GM12878 (cell line): ENCODE measurements around the gene SPEG.

ENCODE experiments used
- BACH1 ChIP-seq: fragments of 450-650 bp; IDR thresholded peaks from 2 replicates; pipeline ENCODE4 v1.6.1; 2017; ENCODE audit warnings: mild to moderate bottlenecking, borderline replicate concordance
- EZH2 ChIP-seq: IDR thresholded peaks from 2 replicates; pipeline ENCODE4 v1.6.1; 2012; ENCODE audit warnings: low read depth, mild to moderate bottlenecking, control low read depth, inconsistent platforms, low read length, borderline replicate concordance; ENCODE audit not compliant: control insufficient read depth
- RAD51 ChIP-seq: fragments of 450-650 bp; IDR thresholded peaks from 2 replicates; pipeline ENCODE4 v1.6.1; 2016; ENCODE audit warnings: moderate library complexity, mild to moderate bottlenecking, inconsistent platforms
- SMAD5 ChIP-seq: IDR thresholded peaks from 2 replicates; pipeline ENCODE4 v1.6.1; 2016; ENCODE audit warnings: antibody characterized with exemption, low read depth
- SMC3 ChIP-seq: IDR thresholded peaks from 2 replicates; pipeline ENCODE4 v1.6.1; 2011; ENCODE audit warnings: low read length, improper control_type of control experiment, borderline replicate concordance
- SPI1 ChIP-seq: IDR thresholded peaks from 2 replicates; pipeline ENCODE4 v1.6.1; 2011; ENCODE audit warnings: low read depth, mild to moderate bottlenecking, low read length, moderate library complexity, borderline replicate concordance; ENCODE audit not compliant: insufficient read depth
- TAF1 ChIP-seq: IDR thresholded peaks from 2 replicates; pipeline ENCODE4 v1.6.1; 2011; ENCODE audit warnings: mild to moderate bottlenecking, low read depth, low read length, borderline replicate concordance
- ZNF384 ChIP-seq: IDR thresholded peaks from 2 replicates; pipeline ENCODE4 v1.6.1; 2012; ENCODE audit warnings: low read depth, mild to moderate bottlenecking, low read length, improper control_type of control experiment, borderline replicate concordance
- TF ChIP-seq, protein P1 (sequence below), 3 experiments: IDR thresholded peaks in 2 of 3; conservative IDR thresholded peaks in 1 of 3; 2 replicates each; pipeline ENCODE4 v1.5.1; 2011; ENCODE audit warnings: low read depth in 3 of 3, low read length in 3 of 3, mild to moderate bottlenecking in 3 of 3, control low read depth in 2 of 3, moderate library complexity in 2 of 3, inconsistent platforms in 1 of 3, mixed read lengths in 1 of 3; ENCODE audit not compliant: control insufficient read depth in 2 of 3, insufficient read depth in 1 of 3; ENCODE audit errors: extremely low read depth in 1 of 3

DNA sequence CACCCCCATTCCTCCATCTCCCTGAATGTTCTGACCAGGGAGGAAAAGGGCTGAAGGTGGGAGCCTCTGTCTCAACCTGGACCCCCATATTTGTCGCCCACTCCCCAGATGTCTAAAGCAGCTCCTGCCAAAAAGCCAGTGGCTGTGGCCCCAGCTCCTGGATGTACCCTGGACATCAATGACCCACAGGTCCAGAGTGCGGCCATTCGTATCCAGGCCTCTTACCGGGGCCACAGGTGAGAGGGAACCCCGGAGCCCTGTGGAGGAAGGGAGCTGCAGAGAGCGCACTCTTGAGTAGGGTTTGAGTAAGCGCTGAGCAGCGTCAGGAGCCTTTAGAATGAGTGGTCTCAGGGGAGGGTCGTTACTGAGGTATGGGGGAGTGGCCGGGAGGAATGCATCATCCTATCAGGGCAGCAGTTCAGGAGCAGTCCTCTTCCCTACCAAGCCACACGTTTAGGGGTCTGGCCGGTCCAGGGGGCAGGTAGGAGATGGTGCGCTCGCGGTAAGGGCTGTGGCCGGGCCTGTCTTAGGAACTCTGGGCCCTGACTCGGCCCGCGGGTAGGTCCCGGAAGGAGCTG lies 61.7 kb downstream of the SPEG start:
- TF ChIP-seq RAD51 (no peak), BACH1 (no peak), ZNF384 (no peak), EZH2 (no peak), SPI1 (no peak), SMAD5 (no peak), SMC3 (no peak), TAF1 (no peak)
- TF ChIP-seq, protein P1, sequence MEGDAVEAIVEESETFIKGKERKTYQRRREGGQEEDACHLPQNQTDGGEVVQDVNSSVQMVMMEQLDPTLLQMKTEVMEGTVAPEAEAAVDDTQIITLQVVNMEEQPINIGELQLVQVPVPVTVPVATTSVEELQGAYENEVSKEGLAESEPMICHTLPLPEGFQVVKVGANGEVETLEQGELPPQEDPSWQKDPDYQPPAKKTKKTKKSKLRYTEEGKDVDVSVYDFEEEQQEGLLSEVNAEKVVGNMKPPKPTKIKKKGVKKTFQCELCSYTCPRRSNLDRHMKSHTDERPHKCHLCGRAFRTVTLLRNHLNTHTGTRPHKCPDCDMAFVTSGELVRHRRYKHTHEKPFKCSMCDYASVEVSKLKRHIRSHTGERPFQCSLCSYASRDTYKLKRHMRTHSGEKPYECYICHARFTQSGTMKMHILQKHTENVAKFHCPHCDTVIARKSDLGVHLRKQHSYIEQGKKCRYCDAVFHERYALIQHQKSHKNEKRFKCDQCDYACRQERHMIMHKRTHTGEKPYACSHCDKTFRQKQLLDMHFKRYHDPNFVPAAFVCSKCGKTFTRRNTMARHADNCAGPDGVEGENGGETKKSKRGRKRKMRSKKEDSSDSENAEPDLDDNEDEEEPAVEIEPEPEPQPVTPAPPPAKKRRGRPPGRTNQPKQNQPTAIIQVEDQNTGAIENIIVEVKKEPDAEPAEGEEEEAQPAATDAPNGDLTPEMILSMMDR (IDR thresholded peaks at IDR 0.05 in 2 of 3, conservative IDR thresholded peaks at IDR 0.05 in 1 of 3; ENCODE audit: control insufficient read depth in 2 of 3, extremely low read depth in 1 of 3, insufficient read depth in 1 of 3, low read depth in 3 of 3, low read length in 3 of 3), result no peak
